HCT116 (cell line): ENCODE results near the gene PEF1.

Experiments
- CBX3 ChIP-seq: IDR thresholded peaks from 2 replicates; pipeline ENCODE4 v1.6.1; 2012; ENCODE audit warnings: low read depth
- CTCF ChIP-seq, 3 experiments: fragments of 200-600 bp in 1 of 3; sonication (generic) in 1 of 3; IDR thresholded peaks in 2 of 3; conservative IDR thresholded peaks in 1 of 3; 2 replicates each; pipeline ENCODE4 v1.5.1; 2012 to 2017; ENCODE audit warnings: low read depth in 2 of 3, low read length in 2 of 3, antibody characterized with exemption in 1 of 3, borderline replicate concordance in 1 of 3, control low read depth in 1 of 3, mild to moderate bottlenecking in 1 of 3, mixed read lengths in 1 of 3, mixed run types in 1 of 3, moderate library complexity in 1 of 3; ENCODE audit not compliant: insufficient read depth in 1 of 3
- EGR1 ChIP-seq: IDR thresholded peaks from 2 replicates; pipeline ENCODE4 v1.6.1; 2012; ENCODE audit warnings: low read depth
- EZH2 ChIP-seq: fragments of 200-600 bp; sonication (generic); IDR thresholded peaks from 2 replicates; pipeline ENCODE4 v1.6.1; 2017; ENCODE audit warnings: antibody characterized with exemption, mixed run types
- MAX ChIP-seq: IDR thresholded peaks from 2 replicates; pipeline ENCODE4 v1.6.1; 2012
- POLR2A ChIP-seq: IDR thresholded peaks from 2 replicates; pipeline ENCODE4 v1.7.0; 2011; ENCODE audit warnings: borderline replicate concordance; ENCODE audit not compliant: insufficient read depth, insufficient read length; ENCODE audit errors: extremely low read depth
- POLR2AphosphoS5 ChIP-seq: IDR thresholded peaks from 2 replicates; pipeline ENCODE4 v1.6.1; 2011; ENCODE audit warnings: mild to moderate bottlenecking, low read depth, low read length, moderate library complexity
- RAD21 ChIP-seq: IDR thresholded peaks from 2 replicates; pipeline ENCODE4 v1.6.1; 2012; ENCODE audit warnings: low read depth, mild to moderate bottlenecking
- REST ChIP-seq: IDR thresholded peaks from 2 replicates; pipeline ENCODE4 v1.6.1; 2012; ENCODE audit warnings: low read depth
- SIN3A ChIP-seq: IDR thresholded peaks from 2 replicates; pipeline ENCODE4 v1.6.1; 2012; ENCODE audit warnings: low read depth
- SRF ChIP-seq: IDR thresholded peaks from 2 replicates; pipeline ENCODE4 v1.6.1; 2012; ENCODE audit warnings: low read depth
- ZNF274 ChIP-seq: fragments of 200-500 bp; sonication (Bioruptor generic); IDR thresholded peaks from 2 replicates; pipeline ENCODE4 v1.6.1; 2014; ENCODE audit warnings: mild to moderate bottlenecking, low read depth, low read length, inconsistent platforms

- no peak for TF ChIP-seq CTCF (IDR thresholded peaks at IDR 0.05 in 2 of 3, conservative IDR thresholded peaks at IDR 0.05 in 1 of 3; ENCODE audit: borderline replicate concordance in 1 of 3, insufficient read depth in 1 of 3, low read depth in 2 of 3, low read length in 2 of 3)
- no peak for TF ChIP-seq POLR2A
- no peak for TF ChIP-seq RAD21
- TF ChIP-seq POLR2AphosphoS5 = no peak
- TF ChIP-seq EZH2 = no peak
- no peak for TF ChIP-seq EGR1
- TF ChIP-seq SIN3A = no peak
- TF ChIP-seq ZNF274 = no peak
- TF ChIP-seq REST = no peak
- TF ChIP-seq MAX = no peak
- TF ChIP-seq CBX3 = no peak
- TF ChIP-seq SRF = no peak
These were observed 10.4 kb upstream of the PEF1 start for GRCh38 chr1:31655104-31655503.
